GM12878 (cell line): ENCODE data around the gene NBEA.

Source experiments
- CHD4 ChIP-seq: fragments of 200-600 bp; sonication (generic); IDR thresholded peaks from 2 replicates; pipeline ENCODE4 v1.6.1; 2016; ENCODE audit warnings: mild to moderate bottlenecking
- POLR2A ChIP-seq: IDR thresholded peaks from 2 replicates; pipeline ENCODE4 v1.6.1; 2011; ENCODE audit warnings: low read depth, mild to moderate bottlenecking, low read length
- RCOR1 ChIP-seq: conservative IDR thresholded peaks from 2 replicates; pipeline ENCODE4 v1.6.1; 2012; ENCODE audit warnings: low read depth, low read length, improper control_type of control experiment
- SIN3A ChIP-seq: IDR thresholded peaks from 2 replicates; pipeline ENCODE4 v1.6.1; 2012; ENCODE audit warnings: low read depth, low read length, improper control_type of control experiment
- SP1 ChIP-seq: IDR thresholded peaks from one replicate; pipeline ENCODE4 v1.6.1; 2011; ENCODE audit warnings: low read depth, low read length

- TF ChIP-seq SIN3A (no peak), RCOR1 (no peak), POLR2A (no peak), CHD4 (no peak), SP1 (no peak)
Observed at GRCh38 chr13:35720690-35721554, 778.9 kb downstream of the NBEA start.
